Middle frontal gyrus (tissue), 1 donor: ENCODE results near the gene COL23A1.

Experiments
- DNase-seq: peaks from one replicate; pipeline ENCODE4 v3.0.0-alpha.2; 2015; ENCODE audit warnings: low spot score; ENCODE audit errors: extremely low spot score

Gene COL23A1

GRCh38 chr5:178478370-178478769 lies 111.8 kb downstream of the COL23A1 start:
- DNase-seq: no peak

GRCh38 chr5:178477802-178478201 lies 112.4 kb downstream of the COL23A1 start:
- no peak for DNase-seq

GRCh38 chr5:178476972-178477754 lies 113.0 kb downstream of the COL23A1 start:
- no peak for DNase-seq

- DNase-seq: no peak
Measured at GRCh38 chr5:178476531-178476930, 113.7 kb downstream of the COL23A1 start.

- DNase-seq: no peak
Measured at GRCh38 chr5:178475422-178475821, 114.8 kb downstream of the COL23A1 start.

- DNase-seq: no peak
Measured at GRCh38 chr5:178474562-178475184, 115.5 kb downstream of the COL23A1 start.

GRCh38 chr5:178473854-178474253 lies 116.3 kb downstream of the COL23A1 start:
- DNase-seq: no peak

GRCh38 chr5:178472138-178472537 lies 118.1 kb downstream of the COL23A1 start:
- no peak for DNase-seq

- DNase-seq: no peak
Measured at GRCh38 chr5:178471711-178472110, 118.5 kb downstream of the COL23A1 start.

GRCh38 chr5:178470760-178471025 lies 119.5 kb downstream of the COL23A1 start:
- DNase-seq: no peak

GRCh38 chr5:178469975-178470759 lies 120.0 kb downstream of the COL23A1 start:
- DNase-seq: no peak

- DNase-seq: no peak
Measured at GRCh38 chr5:178469011-178469974, 120.9 kb downstream of the COL23A1 start.

- no peak for DNase-seq
Measured at GRCh38 chr5:178468196-178468685, 122.0 kb downstream of the COL23A1 start.

- DNase-seq: no peak
Measured at GRCh38 chr5:178467568-178468195, 122.5 kb downstream of the COL23A1 start.

GRCh38 chr5:178467205-178467567 lies 123.0 kb downstream of the COL23A1 start:
- no peak for DNase-seq

- DNase-seq: no peak
Measured at GRCh38 chr5:178466342-178466741, 123.9 kb downstream of the COL23A1 start.

- DNase-seq: no peak
Measured at GRCh38 chr5:178465861-178466288, 124.3 kb downstream of the COL23A1 start.

GRCh38 chr5:178465228-178465860 lies 124.8 kb downstream of the COL23A1 start:
- DNase-seq: no peak

GRCh38 chr5:178464431-178465048 lies 125.7 kb downstream of the COL23A1 start:
- DNase-seq: no peak
